ENCODE measurements around the gene GGA1. TPM values are rescaled to one million over a fixed set of nuclear protein-coding genes. Genes with fewer than 3 reads are reported as not detected.

The GGA1 gene
- total RNA-seq: 28.3 and 29.6 TPM in 2 replicates

GRCh38 chr22:37608477-37609239 is at the start of gene GGA1:
Gene GGA1 (plus strand): TSS chr22:37608834. CDS start chr22:37608861, 27 bp downstream.

GRCh38 chr22:37559901-37560607 is 48.6 kb upstream of the GGA1 start, which contains the start of gene CDC42EP1:
Gene CDC42EP1 (plus strand): TSS chr22:37560480. CDS start chr22:37566350, 5,870 bp downstream.

GRCh38 chr22:37639070-37639760 is 30.6 kb downstream of the GGA1 start, which contains the start of gene SH3BP1:
Gene SH3BP1 (plus strand): TSS chr22:37639669. CDS start chr22:37639788, 119 bp downstream.

GRCh38 chr22:37658133-37659065 is 49.8 kb downstream of the GGA1 start, which contains the start of gene PDXP:
Gene PDXP (plus strand): TSS chr22:37658723. CDS start chr22:37658783, 60 bp downstream.

GRCh38 chr22:37674951-37675929 is 66.6 kb downstream of the GGA1 start, which contains the start of gene LGALS1:
Gene LGALS1 (plus strand): TSS chr22:37675636. CDS start chr22:37675703, 67 bp downstream.

Other genes with a start within 250 kb of the GGA1 start
- under 0.01 TPM in 2 replicates for gene ELFN2, start 181.4 kb upstream of the GGA1 start, total RNA-seq
- 84.5 and 132 TPM in 2 replicates for gene MFNG, start 122.5 kb upstream of the GGA1 start, total RNA-seq
- 26.0 and 27.5 TPM in 2 replicates for gene CARD10, start 89.4 kb upstream of the GGA1 start, total RNA-seq
- gene CDC42EP1, start 48.4 kb upstream of the GGA1 start, total RNA-seq: 20.2 and 26.0 TPM in 2 replicates
- gene LGALS2, start 28.7 kb upstream of the GGA1 start, total RNA-seq: not detected in 2 replicates
- 1.3 and 2.4 TPM in 2 replicates for gene SH3BP1, start 30.8 kb downstream of the GGA1 start, total RNA-seq
- 8.2 and 13.6 TPM in 2 replicates for gene PDXP, start 49.9 kb downstream of the GGA1 start, total RNA-seq
- gene LGALS1, start 66.8 kb downstream of the GGA1 start, total RNA-seq: 7,376 and 9,538 TPM in 2 replicates
- gene NOL12, start 77.5 kb downstream of the GGA1 start, total RNA-seq: 25.0 and 49.2 TPM in 2 replicates
- gene TRIOBP, start 88.2 kb downstream of the GGA1 start, total RNA-seq: 66.9 and 70.8 TPM in 2 replicates
- 38.1 and 57.2 TPM in 2 replicates for gene GCAT, start 199.1 kb downstream of the GGA1 start, total RNA-seq
- gene GALR3, start 214.5 kb downstream of the GGA1 start, total RNA-seq: 0.32 TPM in 1 of 2 replicates, not detected in the other
- gene ANKRD54, start 235.5 kb downstream of the GGA1 start, total RNA-seq: 42.9 and 46.8 TPM in 2 replicates
- gene EIF3L, start 240.6 kb downstream of the GGA1 start, total RNA-seq: 173 and 313 TPM in 2 replicates

Data from epithelial cell of umbilical artery (primary cell).